Upper lobe of left lung (tissue), 4 donors: Measurements from ENCODE around the gene MRPL38.

Experiments
- EP300 ChIP-seq, 4 donors: sonication (generic); formaldehyde crosslinking; IDR thresholded peaks; one replicate each; pipeline ENCODE4 v1.5.1; 2017; ENCODE audit warnings: antibody characterized with exemption in 4 of 4, control low read depth in 2 of 4
- POLR2A ChIP-seq, 4 donors: fragments of 450-650 bp; IDR thresholded peaks; one replicate each; pipeline ENCODE4 v1.5.1; 2016 to 2017; ENCODE audit warnings: antibody characterized with exemption in 4 of 4, mild to moderate bottlenecking in 2 of 4
- POLR2AphosphoS5 ChIP-seq, 2 donors: sonication (generic); formaldehyde crosslinking; IDR thresholded peaks; one replicate each; pipeline ENCODE4 v1.5.1; 2017; ENCODE audit warnings: antibody characterized with exemption in 2 of 2
- TF ChIP-seq, protein P1 (sequence below), 6 experiments: fragments of 450-650 bp in 4 of 6; fragments of 200-600 bp in 2 of 6; sonication (generic) in 2 of 6; IDR thresholded peaks; one replicate each; pipeline ENCODE4 v1.5.1; 2016 to 2019; ENCODE audit warnings: antibody characterized with exemption in 6 of 6

DNA sequence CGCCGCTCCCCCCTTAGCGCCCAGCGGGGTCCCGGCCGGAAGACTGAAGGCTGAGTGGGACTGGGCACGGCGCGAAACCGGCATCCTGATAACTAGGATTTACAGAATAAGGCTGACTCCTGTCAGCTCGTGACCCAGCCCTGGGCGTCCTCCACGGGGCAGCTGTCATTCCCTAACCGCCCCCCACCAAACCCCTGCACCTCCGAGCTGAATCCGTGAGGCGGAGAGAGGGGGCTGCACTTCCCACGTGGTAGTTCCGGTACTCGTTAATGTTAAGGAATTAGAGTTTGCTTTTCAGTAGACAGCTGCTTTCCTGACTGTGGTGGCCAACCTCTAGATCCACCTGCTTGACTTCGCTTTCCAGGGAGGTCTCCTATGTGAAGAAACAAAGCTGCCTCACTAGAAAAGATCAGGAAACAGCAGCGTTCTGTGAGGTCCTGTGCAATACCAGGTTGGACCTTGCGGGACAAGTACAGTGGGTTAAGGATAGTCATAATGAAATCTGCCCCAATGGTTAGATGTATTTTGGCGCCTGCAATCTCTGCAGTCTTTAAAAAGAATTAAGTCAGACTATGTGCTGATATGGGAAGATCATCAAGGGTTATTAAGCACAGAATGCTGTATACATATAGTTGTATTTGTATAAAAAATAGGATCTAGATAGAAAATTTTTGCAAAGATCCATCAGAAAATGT lies 48.5 kb downstream of the MRPL38 start:
- TF ChIP-seq, protein P1, sequence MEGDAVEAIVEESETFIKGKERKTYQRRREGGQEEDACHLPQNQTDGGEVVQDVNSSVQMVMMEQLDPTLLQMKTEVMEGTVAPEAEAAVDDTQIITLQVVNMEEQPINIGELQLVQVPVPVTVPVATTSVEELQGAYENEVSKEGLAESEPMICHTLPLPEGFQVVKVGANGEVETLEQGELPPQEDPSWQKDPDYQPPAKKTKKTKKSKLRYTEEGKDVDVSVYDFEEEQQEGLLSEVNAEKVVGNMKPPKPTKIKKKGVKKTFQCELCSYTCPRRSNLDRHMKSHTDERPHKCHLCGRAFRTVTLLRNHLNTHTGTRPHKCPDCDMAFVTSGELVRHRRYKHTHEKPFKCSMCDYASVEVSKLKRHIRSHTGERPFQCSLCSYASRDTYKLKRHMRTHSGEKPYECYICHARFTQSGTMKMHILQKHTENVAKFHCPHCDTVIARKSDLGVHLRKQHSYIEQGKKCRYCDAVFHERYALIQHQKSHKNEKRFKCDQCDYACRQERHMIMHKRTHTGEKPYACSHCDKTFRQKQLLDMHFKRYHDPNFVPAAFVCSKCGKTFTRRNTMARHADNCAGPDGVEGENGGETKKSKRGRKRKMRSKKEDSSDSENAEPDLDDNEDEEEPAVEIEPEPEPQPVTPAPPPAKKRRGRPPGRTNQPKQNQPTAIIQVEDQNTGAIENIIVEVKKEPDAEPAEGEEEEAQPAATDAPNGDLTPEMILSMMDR (IDR thresholded peaks at IDR 0.05), result peak in 1 of 6 experiments; percentile 32
- no peak for TF ChIP-seq POLR2A (IDR thresholded peaks at IDR 0.05)
- TF ChIP-seq POLR2AphosphoS5 (IDR thresholded peaks at IDR 0.05), result no peak
- no peak for TF ChIP-seq EP300 (IDR thresholded peaks at IDR 0.05)
